GM23338 (cell line): ENCODE measurements around the gene ODAD3. TPM values are rescaled to one million over a fixed set of nuclear protein-coding genes. Genes with fewer than 3 reads are reported as not detected.

Experiments used
- ATAC-seq: fragments of 200-7000 bp; cut with Tn5 transposase; 3 replicates; pipeline ENCODE4 v1.9.1; 2020
- DNase-seq: peaks from one replicate; pipeline ENCODE4 v3.0.0-alpha.2; 2015; ENCODE audit warnings: low spot score
- H2AFZ ChIP-seq: fragments of 200-600 bp; sonication (generic); 2 replicates; pipeline ENCODE4 v1.8.0; 2016; ENCODE audit warnings: antibody characterized with exemption, mild to moderate bottlenecking, moderate library complexity
- H3F3A ChIP-seq: fragments of 200-600 bp; sonication (generic); replicated peaks from 2 replicates; pipeline ENCODE4 v1.8.0; 2017; ENCODE audit warnings: antibody characterized with exemption, mixed run types, low read depth
- H3K27ac ChIP-seq: fragments of 200-600 bp; sonication (generic); 2 replicates; pipeline ENCODE4 v1.6.1; 2016; ENCODE audit warnings: low read depth
- H3K27me3 ChIP-seq: fragments of 200-600 bp; sonication (generic); 2 replicates; pipeline ENCODE4 v1.8.0; 2016; ENCODE audit warnings: mild to moderate bottlenecking, mixed run types, moderate library complexity; ENCODE audit not compliant: insufficient read depth
- H3K36me3 ChIP-seq: fragments of 200-600 bp; sonication (generic); 2 replicates; pipeline ENCODE4 v1.8.0; 2016; ENCODE audit warnings: mild to moderate bottlenecking; ENCODE audit not compliant: insufficient read depth
- H3K4me1 ChIP-seq: fragments of 200-600 bp; sonication (generic); 2 replicates; pipeline ENCODE4 v1.8.0; 2016; ENCODE audit warnings: mild to moderate bottlenecking, moderate library complexity; ENCODE audit not compliant: insufficient read depth
- H3K4me2 ChIP-seq: fragments of 200-600 bp; sonication (generic); 2 replicates; pipeline ENCODE4 v1.7.1; 2017; ENCODE audit warnings: mixed run types
- H3K4me3 ChIP-seq: fragments of 200-600 bp; sonication (generic); 2 replicates; pipeline ENCODE4 v1.6.1; 2016; ENCODE audit warnings: mixed run types
- H3K79me2 ChIP-seq: fragments of 200-600 bp; sonication (generic); replicated peaks from 2 replicates; pipeline ENCODE4 v1.8.0; 2017; ENCODE audit warnings: mild to moderate bottlenecking; ENCODE audit not compliant: insufficient read depth
- H3K9me2 ChIP-seq: fragments of 200-600 bp; sonication (generic); 2 replicates; pipeline ENCODE4 v1.8.0; 2017; ENCODE audit not compliant: insufficient read depth
- H4K20me1 ChIP-seq: fragments of 200-600 bp; sonication (generic); replicated peaks from 2 replicates; pipeline ENCODE4 v1.8.0; 2017; ENCODE audit warnings: mild to moderate bottlenecking; ENCODE audit not compliant: insufficient read depth
- H3K27ac Mint-ChIP-seq: 2 replicates; pipeline ENCODE4 v1.8.0; 2020; ENCODE audit warnings: inconsistent platforms, mild to moderate bottlenecking, moderate library complexity, mixed read lengths
- H3K27me3 Mint-ChIP-seq: 3 replicates; pipeline ENCODE4 v1.8.0; 2022; ENCODE audit warnings: low read depth, mild to moderate bottlenecking, moderate library complexity, mixed read lengths, inconsistent platforms; ENCODE audit not compliant: insufficient read depth, poor library complexity
- H3K36me3 Mint-ChIP-seq: 3 replicates; pipeline ENCODE4 v1.8.0; 2021; ENCODE audit warnings: low read depth, mild to moderate bottlenecking, inconsistent platforms, moderate library complexity, mixed read lengths
- H3K4me1 Mint-ChIP-seq: 3 replicates; pipeline ENCODE4 v1.8.0; 2020; ENCODE audit warnings: mild to moderate bottlenecking, inconsistent platforms, mixed read lengths
- H3K4me3 Mint-ChIP-seq: 3 replicates; pipeline ENCODE4 v1.8.0; 2021; ENCODE audit warnings: moderate library complexity, mild to moderate bottlenecking, inconsistent platforms, mixed read lengths
- H3K9me3 Mint-ChIP-seq: 3 replicates; pipeline ENCODE4 v1.8.0; 2020; ENCODE audit warnings: moderate library complexity, mild to moderate bottlenecking, inconsistent platforms, mixed read lengths
- EZH2 ChIP-seq: fragments of 200-600 bp; sonication (generic); IDR thresholded peaks from one replicate; pipeline ENCODE4 v1.8.0; 2017; ENCODE audit warnings: antibody characterized with exemption, mild to moderate bottlenecking, low read depth; ENCODE audit not compliant: unreplicated experiment
- EZH2phosphoT487 ChIP-seq: fragments of 200-600 bp; sonication (generic); IDR thresholded peaks from one replicate; pipeline ENCODE4 v1.8.1; 2018; ENCODE audit warnings: antibody characterized with exemption; ENCODE audit not compliant: unreplicated experiment
- JUNB ChIP-seq: IDR thresholded peaks from one replicate; pipeline ENCODE4 v1.6.1; 2016; ENCODE audit warnings: antibody characterized with exemption; ENCODE audit not compliant: unreplicated experiment
- NANOG ChIP-seq: IDR thresholded peaks from 2 replicates; pipeline ENCODE4 v1.6.1; 2016; ENCODE audit warnings: antibody characterized with exemption, borderline replicate concordance
- POLR2AphosphoS5 ChIP-seq: IDR thresholded peaks from 2 replicates; pipeline ENCODE4 v1.6.1; 2016; ENCODE audit warnings: antibody characterized with exemption, low read depth
- STAT1 ChIP-seq: IDR thresholded peaks from one replicate; pipeline ENCODE4 v1.6.1; 2016; ENCODE audit warnings: antibody characterized with exemption; ENCODE audit not compliant: unreplicated experiment
- ZNF114 ChIP-seq: fragments of 250-450 bp; sonication (Bioruptor Pico); IDR thresholded peaks from 2 replicates; pipeline ENCODE4 v1.5.0; 2020; ENCODE audit warnings: mild to moderate bottlenecking, moderate library complexity
- ZNF331 ChIP-seq: fragments of 250-450 bp; sonication (Bioruptor Pico); IDR thresholded peaks from 2 replicates; pipeline ENCODE4 v1.5.0; 2020; ENCODE audit warnings: low read depth, mild to moderate bottlenecking, moderate library complexity
- polyA plus RNA-seq: library from polyadenylated mRNA; unstranded; fragments of >200 nt; fragmentation: Nextera tagmentation; extraction: Ambion mirVana; gene quantifications from 2 replicates; pipeline ENCODE4 v1.2.1, GENCODE V29; 2016
- total RNA-seq: library from RNA; depleted of rRNA; stranded (reverse); fragments of >200 nt; shearing (Covaris generic); gene quantifications from 2 replicates; pipeline ENCODE4 v1.2.3, GENCODE V29; 2014
- TF ChIP-seq, protein P1 (sequence below): IDR thresholded peaks from 2 replicates; pipeline ENCODE4 v1.6.1; 2016; ENCODE audit warnings: antibody characterized with exemption
- TF ChIP-seq, protein P2 (sequence below): fragments of 250-450 bp; sonication (Bioruptor Pico); IDR thresholded peaks from 2 replicates; pipeline ENCODE4 v1.5.0; 2020; ENCODE audit warnings: mild to moderate bottlenecking, moderate library complexity

Gene ODAD3
- total and polyA plus RNA-seq, 2 experiments from 2014 or later: 1.5 to 6.1 TPM

GRCh38 chr19:11448410-11448809 lies 13.5 kb upstream of the ODAD3 start:
- Histone ChIP-seq H3F3A (0 out of 2 replicates have a peak, but pooled peaks cover 2% of the 10 kb centered on the region), H3K4me1 (peaks cover 26% of the 10 kb centered on the region), H3K4me2 (no peak overlapping the region), H3K36me3 (no peaks in the 10 kb centered on the region; the same call in none of the 2 replicates), H4K20me1 (no peaks in the 10 kb centered on the region), H2AFZ (no peak overlapping the region), H3K27me3 (no peaks in the 10 kb centered on the region), H3K4me3 (no peak overlapping the region), H3K9me2 (no peaks in the 10 kb centered on the region), H3K27ac (no peak overlapping the region), H3K79me2 (no peaks in the 10 kb centered on the region)
- Mint-ChIP-seq H3K27me3 (peaks cover 10% of the 10 kb centered on the region), H3K36me3 (peaks cover 35% of the 10 kb centered on the region), H3K27ac (no peak overlapping the region), H3K4me1 (peaks cover 21% of the 10 kb centered on the region), H3K4me3 (no peak overlapping the region), H3K9me3 (no peaks in the 10 kb centered on the region; the same call in 2 of the 3 replicates)
- DNase-seq: no peak
- ATAC-seq: no peak
- TF ChIP-seq, protein P1, sequence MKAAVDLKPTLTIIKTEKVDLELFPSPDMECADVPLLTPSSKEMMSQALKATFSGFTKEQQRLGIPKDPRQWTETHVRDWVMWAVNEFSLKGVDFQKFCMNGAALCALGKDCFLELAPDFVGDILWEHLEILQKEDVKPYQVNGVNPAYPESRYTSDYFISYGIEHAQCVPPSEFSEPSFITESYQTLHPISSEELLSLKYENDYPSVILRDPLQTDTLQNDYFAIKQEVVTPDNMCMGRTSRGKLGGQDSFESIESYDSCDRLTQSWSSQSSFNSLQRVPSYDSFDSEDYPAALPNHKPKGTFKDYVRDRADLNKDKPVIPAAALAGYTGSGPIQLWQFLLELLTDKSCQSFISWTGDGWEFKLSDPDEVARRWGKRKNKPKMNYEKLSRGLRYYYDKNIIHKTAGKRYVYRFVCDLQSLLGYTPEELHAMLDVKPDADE: no peak
- TF ChIP-seq JUNB (no peak), POLR2AphosphoS5 (no peak), ZNF331 (CRISPR knock-in tag) (no peak), ZNF114 (no peak)

GRCh38 chr19:11447347-11448262 lies 12.7 kb upstream of the ODAD3 start:
- no peak overlapping the region for H3K27ac ChIP-seq
- no peak overlapping the region for H3K4me2 ChIP-seq
- ATAC-seq: no peak
- Mint-ChIP-seq H3K9me3 (no peaks in the 10 kb centered on the region; the same call in 2 of the 3 replicates), H3K27me3 (peaks cover 6% of the 10 kb centered on the region), H3K36me3 (peaks cover 42% of the 10 kb centered on the region), H3K4me3 (no peak overlapping the region), H3K4me1 (peaks cover 15% of the 10 kb centered on the region), H3K27ac (no peak overlapping the region)
- peaks cover 6% of the 10 kb centered on the region for H3K36me3 ChIP-seq
- H3K9me2 ChIP-seq: no peaks in the 10 kb centered on the region
- H3K79me2 ChIP-seq: no peaks in the 10 kb centered on the region
- 0 out of 2 replicates have a peak, but pooled peaks cover 2% of the 10 kb centered on the region for H3F3A ChIP-seq
- H4K20me1 ChIP-seq: no peaks in the 10 kb centered on the region
- H3K4me1 ChIP-seq: peaks cover 18% of the 10 kb centered on the region
- no peaks in the 10 kb centered on the region for H3K27me3 ChIP-seq
- DNase-seq: no peak
- H2AFZ ChIP-seq: no peak overlapping the region
- no peak overlapping the region for H3K4me3 ChIP-seq
- no peak for TF ChIP-seq ZNF331 (CRISPR knock-in tag)
- no peak for TF ChIP-seq STAT1
- TF ChIP-seq NANOG: no peak
- TF ChIP-seq JUNB: no peak
- TF ChIP-seq EZH2phosphoT487: no peak
- TF ChIP-seq, protein P1: no peak
- TF ChIP-seq, protein P2, sequence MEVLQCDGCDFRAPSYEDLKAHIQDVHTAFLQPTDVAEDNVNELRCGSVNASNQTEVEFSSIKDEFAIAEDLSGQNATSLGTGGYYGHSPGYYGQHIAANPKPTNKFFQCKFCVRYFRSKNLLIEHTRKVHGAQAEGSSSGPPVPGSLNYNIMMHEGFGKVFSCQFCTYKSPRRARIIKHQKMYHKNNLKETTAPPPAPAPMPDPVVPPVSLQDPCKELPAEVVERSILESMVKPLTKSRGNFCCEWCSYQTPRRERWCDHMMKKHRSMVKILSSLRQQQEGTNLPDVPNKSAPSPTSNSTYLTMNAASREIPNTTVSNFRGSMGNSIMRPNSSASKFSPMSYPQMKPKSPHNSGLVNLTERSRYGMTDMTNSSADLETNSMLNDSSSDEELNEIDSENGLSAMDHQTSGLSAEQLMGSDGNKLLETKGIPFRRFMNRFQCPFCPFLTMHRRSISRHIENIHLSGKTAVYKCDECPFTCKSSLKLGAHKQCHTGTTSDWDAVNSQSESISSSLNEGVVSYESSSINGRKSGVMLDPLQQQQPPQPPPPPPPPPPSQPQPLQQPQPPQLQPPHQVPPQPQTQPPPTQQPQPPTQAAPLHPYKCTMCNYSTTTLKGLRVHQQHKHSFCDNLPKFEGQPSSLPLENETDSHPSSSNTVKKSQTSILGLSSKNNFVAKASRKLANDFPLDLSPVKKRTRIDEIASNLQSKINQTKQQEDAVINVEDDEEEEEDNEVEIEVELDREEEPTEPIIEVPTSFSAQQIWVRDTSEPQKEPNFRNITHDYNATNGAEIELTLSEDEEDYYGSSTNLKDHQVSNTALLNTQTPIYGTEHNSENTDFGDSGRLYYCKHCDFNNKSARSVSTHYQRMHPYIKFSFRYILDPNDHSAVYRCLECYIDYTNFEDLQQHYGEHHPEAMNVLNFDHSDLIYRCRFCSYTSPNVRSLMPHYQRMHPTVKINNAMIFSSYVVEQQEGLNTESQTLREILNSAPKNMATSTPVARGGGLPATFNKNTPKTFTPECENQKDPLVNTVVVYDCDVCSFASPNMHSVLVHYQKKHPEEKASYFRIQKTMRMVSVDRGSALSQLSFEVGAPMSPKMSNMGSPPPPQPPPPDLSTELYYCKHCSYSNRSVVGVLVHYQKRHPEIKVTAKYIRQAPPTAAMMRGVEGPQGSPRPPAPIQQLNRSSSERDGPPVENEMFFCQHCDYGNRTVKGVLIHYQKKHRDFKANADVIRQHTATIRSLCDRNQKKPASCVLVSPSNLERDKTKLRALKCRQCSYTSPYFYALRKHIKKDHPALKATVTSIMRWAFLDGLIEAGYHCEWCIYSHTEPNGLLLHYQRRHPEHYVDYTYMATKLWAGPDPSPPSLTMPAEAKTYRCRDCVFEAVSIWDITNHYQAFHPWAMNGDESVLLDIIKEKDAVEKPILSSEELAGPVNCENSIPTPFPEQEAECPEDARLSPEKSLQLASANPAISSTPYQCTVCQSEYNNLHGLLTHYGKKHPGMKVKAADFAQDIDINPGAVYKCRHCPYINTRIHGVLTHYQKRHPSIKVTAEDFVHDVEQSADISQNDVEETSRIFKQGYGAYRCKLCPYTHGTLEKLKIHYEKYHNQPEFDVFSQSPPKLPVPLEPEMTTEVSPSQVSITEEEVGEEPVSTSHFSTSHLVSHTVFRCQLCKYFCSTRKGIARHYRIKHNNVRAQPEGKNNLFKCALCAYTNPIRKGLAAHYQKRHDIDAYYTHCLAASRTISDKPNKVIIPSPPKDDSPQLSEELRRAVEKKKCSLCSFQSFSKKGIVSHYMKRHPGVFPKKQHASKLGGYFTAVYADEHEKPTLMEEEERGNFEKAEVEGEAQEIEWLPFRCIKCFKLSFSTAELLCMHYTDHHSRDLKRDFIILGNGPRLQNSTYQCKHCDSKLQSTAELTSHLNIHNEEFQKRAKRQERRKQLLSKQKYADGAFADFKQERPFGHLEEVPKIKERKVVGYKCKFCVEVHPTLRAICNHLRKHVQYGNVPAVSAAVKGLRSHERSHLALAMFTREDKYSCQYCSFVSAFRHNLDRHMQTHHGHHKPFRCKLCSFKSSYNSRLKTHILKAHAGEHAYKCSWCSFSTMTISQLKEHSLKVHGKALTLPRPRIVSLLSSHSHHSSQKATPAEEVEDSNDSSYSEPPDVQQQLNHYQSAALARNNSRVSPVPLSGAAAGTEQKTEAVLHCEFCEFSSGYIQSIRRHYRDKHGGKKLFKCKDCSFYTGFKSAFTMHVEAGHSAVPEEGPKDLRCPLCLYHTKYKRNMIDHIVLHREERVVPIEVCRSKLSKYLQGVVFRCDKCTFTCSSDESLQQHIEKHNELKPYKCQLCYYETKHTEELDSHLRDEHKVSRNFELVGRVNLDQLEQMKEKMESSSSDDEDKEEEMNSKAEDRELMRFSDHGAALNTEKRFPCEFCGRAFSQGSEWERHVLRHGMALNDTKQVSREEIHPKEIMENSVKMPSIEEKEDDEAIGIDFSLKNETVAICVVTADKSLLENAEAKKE: no peak
- no peak for TF ChIP-seq ZNF114
- no peak for TF ChIP-seq POLR2AphosphoS5
- TF ChIP-seq EZH2: no peak
